Skeletal muscle cell (primary cell): ENCODE measurements around the gene SH2D1B.
"Not testable (repeated sequence)": the region's sequence is repeated elsewhere in the genome, so short reads cannot be mapped to it uniquely, and the experiment has no call there.

ENCODE experiments used
- DNase-seq: peaks from one replicate; pipeline ENCODE4 v3.0.0-alpha.2; 2010; ENCODE audit warnings: low read depth
- H3K4me3 ChIP-seq: 2 replicates; pipeline ENCODE4 v1.5.1; 2011; ENCODE audit warnings: low read depth, mild to moderate bottlenecking, control low read depth, low read length, moderate library complexity

Gene SH2D1B

GRCh38 chr1:162367772-162368171 is 44.2 kb downstream of the SH2D1B start:
- no peak overlapping the region for H3K4me3 ChIP-seq
- DNase-seq, result no peak

GRCh38 chr1:162367073-162367472 is 44.9 kb downstream of the SH2D1B start:
- peak overlapping the region; percentile 33 for H3K4me3 ChIP-seq
- no peak for DNase-seq

GRCh38 chr1:162366671-162367070 is 45.3 kb downstream of the SH2D1B start:
- no peak for DNase-seq
- H3K4me3 ChIP-seq, result peak overlapping the region; percentile 33

- no peak overlapping the region for H3K4me3 ChIP-seq
- no peak for DNase-seq
These were observed 45.8 kb downstream of the SH2D1B start for GRCh38 chr1:162366149-162366548.

GRCh38 chr1:162365284-162366020 is 46.5 kb downstream of the SH2D1B start:
- H3K4me3 ChIP-seq, result no peak overlapping the region
- no peak for DNase-seq

- no peak for DNase-seq
These were observed 47.4 kb downstream of the SH2D1B start for GRCh38 chr1:162364498-162364897.

GRCh38 chr1:162363823-162364222 is 48.1 kb downstream of the SH2D1B start:
- DNase-seq, result no peak
- H3K4me3 ChIP-seq, result no peak overlapping the region

More at GRCh38 chr1:162364498-162364897, 47.4 kb downstream of the SH2D1B start:
- H3K4me3 ChIP-seq, result no peak overlapping the region

- no peak for DNase-seq
- H3K4me3 ChIP-seq, result no peak overlapping the region
These were observed 50.6 kb downstream of the SH2D1B start for GRCh38 chr1:162361349-162361748.

- no peak for DNase-seq
These were observed 51.1 kb downstream of the SH2D1B start for GRCh38 chr1:162360874-162361260.

GRCh38 chr1:162360237-162360873 is 51.6 kb downstream of the SH2D1B start:
- H3K4me3 ChIP-seq, result no peak overlapping the region
- DNase-seq, result no peak

More at GRCh38 chr1:162360874-162361260, 51.1 kb downstream of the SH2D1B start:
- H3K4me3 ChIP-seq, result no peak overlapping the region

- no peak for DNase-seq
- no peak overlapping the region for H3K4me3 ChIP-seq
These were observed 52.3 kb downstream of the SH2D1B start for GRCh38 chr1:162359523-162360236.

GRCh38 chr1:162358928-162359327 is 53.0 kb downstream of the SH2D1B start:
- no peak overlapping the region for H3K4me3 ChIP-seq
- no peak for DNase-seq

- no peak for DNase-seq
- H3K4me3 ChIP-seq, result no peak overlapping the region
These were observed 54.2 kb downstream of the SH2D1B start for GRCh38 chr1:162357681-162358266.

- no peak overlapping the region for H3K4me3 ChIP-seq
These were observed 58.2 kb downstream of the SH2D1B start for GRCh38 chr1:162353702-162354101.

GRCh38 chr1:162353078-162353477 is 58.9 kb downstream of the SH2D1B start:
- no peak for DNase-seq
- no peak overlapping the region for H3K4me3 ChIP-seq

More at GRCh38 chr1:162353702-162354101, 58.2 kb downstream of the SH2D1B start:
- DNase-seq, result no peak

- H3K4me3 ChIP-seq, DNase-seq: not testable (repeated sequence)
These were observed 60.1 kb downstream of the SH2D1B start for GRCh38 chr1:162351874-162352273.

GRCh38 chr1:162351246-162351842 is 60.6 kb downstream of the SH2D1B start:
- no peak for DNase-seq
- H3K4me3 ChIP-seq, result no peak overlapping the region

GRCh38 chr1:162349635-162350330 is 62.2 kb downstream of the SH2D1B start:
- no peak overlapping the region for H3K4me3 ChIP-seq
- no peak for DNase-seq

- DNase-seq, result no peak
These were observed 64.7 kb downstream of the SH2D1B start for GRCh38 chr1:162347281-162347680.

More at GRCh38 chr1:162347281-162347680, 64.7 kb downstream of the SH2D1B start:
- no peak overlapping the region for H3K4me3 ChIP-seq
